ENCODE measurements around the gene GPBP1L1. TPM values are rescaled to one million over a fixed set of nuclear protein-coding genes. Genes with fewer than 3 reads are reported as not detected.

Gene GPBP1L1
- total RNA-seq, 1 donor from 2014 or later, result 74.0 TPM

Other genes with a start within 250 kb of the GPBP1L1 start
- 1.5 TPM for gene TESK2, start 195.4 kb downstream of the GPBP1L1 start, total RNA-seq
- gene CCDC163, start 186.5 kb downstream of the GPBP1L1 start, total RNA-seq, result 0.41 TPM
- 26.0 TPM for gene MMACHC, start 186.2 kb downstream of the GPBP1L1 start, total RNA-seq
- 314 TPM for gene PRDX1, start 164.6 kb downstream of the GPBP1L1 start, total RNA-seq
- 55.9 TPM for gene AKR1A1, start 135.7 kb downstream of the GPBP1L1 start, total RNA-seq
- 28.5 TPM for gene NASP, start 102.5 kb downstream of the GPBP1L1 start, total RNA-seq
- gene CCDC17, start 62.5 kb downstream of the GPBP1L1 start, total RNA-seq, result 1.2 TPM
- 22.1 TPM for gene TMEM69, start 1.6 kb upstream of the GPBP1L1 start, total RNA-seq
- 11.6 TPM for gene IPP, start 64.1 kb upstream of the GPBP1L1 start, total RNA-seq
- gene MAST2, start 117.1 kb upstream of the GPBP1L1 start, total RNA-seq, result 100 TPM

Measured in Right ventricle myocardium inferior (tissue), 1 donor.